ENCODE results near the gene DLX1. TPM values are rescaled to one million over a fixed set of nuclear protein-coding genes. Genes with fewer than 3 reads are reported as not detected.

Gene DLX1
- total and polyA plus RNA-seq, 12 donors: 0.11 to 1.4 (median 0.53) TPM; not detected in 5

GRCh38 chr2:172082944-172083627 lies 2.2 kb upstream of the DLX1 start:
- Histone ChIP-seq H3K4me1 (replicated peaks in 1 of 2) (peaks cover 16 to 33% of the 10 kb centered on the region in 2 donors), H3K4me3 (no peak overlapping the region), H3K9me3 (replicated peaks in 1 of 3) (no peaks in the 10 kb centered on the region), H3K27me3 (peaks cover 78% of the 10 kb centered on the region), H3K27ac (no peak overlapping the region), H3K36me3 (replicated peaks in 1 of 2) (no peaks in the 10 kb centered on the region)
- DNase-seq: no peak
- no peak for TF ChIP-seq POLR2A (IDR thresholded peaks at IDR 0.05)
- TF ChIP-seq CTCF (IDR thresholded peaks at IDR 0.05): no peak
- intact Hi-C loops (cut with DNase I): no loop called here
- WGBS, 4 donors: 11 to 26% (median 15%) methylated on average over 25 to 42 of the region's 42 CpGs

GRCh38 chr2:172083628-172084394 lies 1.5 kb upstream of the DLX1 start:
- no peak for DNase-seq
- TF ChIP-seq CTCF (IDR thresholded peaks at IDR 0.05) (no peak), POLR2A (IDR thresholded peaks at IDR 0.05) (no peak)
- Histone ChIP-seq H3K4me1 (replicated peaks in 1 of 2) (peaks cover 16 to 33% of the 10 kb centered on the region in 2 donors), H3K4me3 (peak overlapping the region in 1 of 4 donors; percentile 43), H3K27ac (no peak overlapping the region), H3K36me3 (replicated peaks in 1 of 2) (no peaks in the 10 kb centered on the region), H3K9me3 (replicated peaks in 1 of 3) (no peaks in the 10 kb centered on the region), H3K27me3 (peaks cover 85% of the 10 kb centered on the region)
- WGBS, 4 donors: 18 to 28% (median 21%) methylated on average over 19 to 23 of the region's 23 CpGs
- intact Hi-C loops (cut with DNase I): no loop called here

GRCh38 chr2:172084395-172084644 lies 987 bp upstream of the DLX1 start:
- WGBS, 4 donors: 4 to 12% (median 7%) methylated on average over 12 to 17 of the region's 17 CpGs
- H3K9me3 ChIP-seq (replicated peaks in 1 of 3): no peaks in the 10 kb centered on the region
- no peak overlapping the region for H3K27ac ChIP-seq
- TF ChIP-seq POLR2A (IDR thresholded peaks at IDR 0.05) (no peak), CTCF (IDR thresholded peaks at IDR 0.05) (no peak)
- no peaks in the 10 kb centered on the region for H3K36me3 ChIP-seq (replicated peaks in 1 of 2)
- H3K27me3 ChIP-seq: peaks cover 90% of the 10 kb centered on the region
- peak overlapping the region in 1 of 4 donors; percentile 43 for H3K4me3 ChIP-seq
- no peak for DNase-seq
- intact Hi-C loops (cut with DNase I): no loop called here
- peaks cover 16 to 33% of the 10 kb centered on the region in 2 donors for H3K4me1 ChIP-seq (replicated peaks in 1 of 2)

GRCh38 chr2:172084645-172085459 lies 455 bp upstream of the DLX1 start:
- Histone ChIP-seq H3K27ac (peak overlapping the region in 1 of 5 donors; percentile 19), H3K4me1 (replicated peaks in 1 of 2) (peaks cover 16 to 33% of the 10 kb centered on the region in 2 donors), H3K4me3 (peak overlapping the region in 2 of 4 donors; percentile 27 to 43), H3K9me3 (replicated peaks in 1 of 3) (no peaks in the 10 kb centered on the region), H3K36me3 (replicated peaks in 1 of 2) (no peaks in the 10 kb centered on the region), H3K27me3 (peaks cover 96% of the 10 kb centered on the region)
- peak; percentile 69 to 92 (median 80) for DNase-seq
- 1 to 4% (median 2%) methylated on average over 10 to 76 of the region's 76 CpGs for WGBS, 4 donors
- TF ChIP-seq CTCF (IDR thresholded peaks at IDR 0.05): no peak
- no peak for TF ChIP-seq POLR2A (IDR thresholded peaks at IDR 0.05)
- intact Hi-C loops (cut with DNase I): no loop called here
